GM23248 (cell line): ENCODE data around the gene SEPTIN12. TPM values are rescaled to one million over a fixed set of nuclear protein-coding genes. Genes with fewer than 3 reads are reported as not detected.

Source experiments
- DNase-seq: peaks from one replicate; pipeline ENCODE4 v3.0.0-alpha.2; 2015
- H2AFZ ChIP-seq: fragments of 200-600 bp; sonication (generic); 2 replicates; pipeline ENCODE4 v1.6.1; 2016; ENCODE audit warnings: antibody characterized with exemption
- H3F3A ChIP-seq: fragments of 200-600 bp; sonication (generic); 2 replicates; pipeline ENCODE4 v1.6.1; 2016; ENCODE audit warnings: mild to moderate bottlenecking, antibody characterized with exemption, mixed run types; ENCODE audit not compliant: insufficient read depth
- H3K27ac ChIP-seq: fragments of 200-600 bp; sonication (generic); 2 replicates; pipeline ENCODE4 v1.5.1; 2016; ENCODE audit warnings: mild to moderate bottlenecking
- H3K27me3 ChIP-seq: fragments of 200-600 bp; sonication (generic); replicated peaks from 2 replicates; pipeline ENCODE4 v1.6.1; 2016; ENCODE audit warnings: mild to moderate bottlenecking; ENCODE audit not compliant: insufficient read depth
- H3K36me3 ChIP-seq: fragments of 200-600 bp; sonication (generic); 2 replicates; pipeline ENCODE4 v1.6.1; 2016; ENCODE audit warnings: low read depth, mild to moderate bottlenecking
- H3K4me1 ChIP-seq: fragments of 200-600 bp; sonication (generic); 2 replicates; pipeline ENCODE4 v1.6.1; 2016; ENCODE audit warnings: mild to moderate bottlenecking; ENCODE audit not compliant: insufficient read depth
- H3K4me2 ChIP-seq: fragments of 200-600 bp; sonication (generic); one replicate; pipeline ENCODE4 v1.6.1; 2016; ENCODE audit warnings: mild to moderate bottlenecking; ENCODE audit not compliant: unreplicated experiment
- H3K4me3 ChIP-seq: fragments of 200-600 bp; sonication (generic); 2 replicates; pipeline ENCODE4 v1.5.1; 2016; ENCODE audit warnings: mild to moderate bottlenecking
- H3K79me2 ChIP-seq: fragments of 200-600 bp; sonication (generic); 2 replicates; pipeline ENCODE4 v1.6.1; 2016; ENCODE audit warnings: mild to moderate bottlenecking; ENCODE audit not compliant: insufficient read depth
- H3K9ac ChIP-seq: fragments of 200-600 bp; sonication (generic); 2 replicates; pipeline ENCODE4 v1.6.1; 2016; ENCODE audit warnings: mild to moderate bottlenecking
- H3K9me2 ChIP-seq: fragments of 200-600 bp; sonication (generic); 2 replicates; pipeline ENCODE4 v1.6.1; 2016; ENCODE audit warnings: mixed run types, mild to moderate bottlenecking, moderate library complexity; ENCODE audit not compliant: insufficient read depth
- H3K9me3 ChIP-seq: fragments of 200-600 bp; sonication (generic); one replicate; pipeline ENCODE4 v1.6.1; 2017; ENCODE audit warnings: low read depth
- H4K20me1 ChIP-seq: fragments of 200-600 bp; sonication (generic); 2 replicates; pipeline ENCODE4 v1.6.0; 2016; ENCODE audit not compliant: insufficient read depth
- EZH2 ChIP-seq: fragments of 200-600 bp; sonication (generic); IDR thresholded peaks from 2 replicates; pipeline ENCODE4 v1.6.1; 2018; ENCODE audit warnings: antibody characterized with exemption, mild to moderate bottlenecking; ENCODE audit not compliant: insufficient read depth, poor library complexity, severe bottlenecking
- EZH2phosphoT487 ChIP-seq: fragments of 200-600 bp; sonication (generic); IDR thresholded peaks from 2 replicates; pipeline ENCODE4 v1.6.1; 2018; ENCODE audit warnings: antibody characterized with exemption, moderate library complexity, mild to moderate bottlenecking, low read depth; ENCODE audit not compliant: insufficient read depth
- WGBS, 2 experiments: methylation state at CpG; one replicate each; pipeline ENCODE4 v1.1.6; 2015 to 2017; ENCODE audit warnings: low lambda C conversion rate in 2 of 2, low coverage in 1 of 2; ENCODE audit errors: missing lambda C conversion rate in 2 of 2; 5-methylcytosine and 5-hydroxymethylcytosine counted together
- in situ Hi-C: fragments of 300-500 bp; cut with MboI; formaldehyde crosslinking; loops from 2 replicates; pipeline ENCODE4 v1.15.0; 2020
- polyA plus RNA-seq: library from polyadenylated mRNA; unstranded; fragments of >200 nt; fragmentation: Nextera tagmentation; extraction: Ambion mirVana; gene quantifications from 2 replicates; pipeline ENCODE4 v1.2.1, GENCODE V29; 2016
- total RNA-seq: library from RNA; depleted of rRNA; stranded (reverse); fragments of >200 nt; shearing (Covaris generic); gene quantifications from 2 replicates; pipeline ENCODE4 v1.2.3, GENCODE V29; 2014

Gene SEPTIN12
- total and polyA plus RNA-seq, 2 experiments from 2014 or later: not detected

GRCh38 chr16:4750896-4751295, 37.2 kb downstream of the SEPTIN12 start:
- TF ChIP-seq EZH2 (no peak), EZH2phosphoT487 (no peak)
- H3K9ac ChIP-seq: no peak overlapping the region
- no peaks in the 10 kb centered on the region for H3K4me1 ChIP-seq
- H3F3A ChIP-seq: no peaks in the 10 kb centered on the region
- H3K79me2 ChIP-seq: 0 out of 2 replicates have a peak, but pooled peaks cover 11% of the 10 kb centered on the region
- no peaks in the 10 kb centered on the region for H3K27me3 ChIP-seq
- H3K27ac ChIP-seq: no peak overlapping the region
- H3K9me2 ChIP-seq: no peaks in the 10 kb centered on the region
- in situ Hi-C loops: no loop called here
- H3K4me2 ChIP-seq: no peak overlapping the region
- H2AFZ ChIP-seq: no peak overlapping the region
- no peaks in the 10 kb centered on the region for H3K9me3 ChIP-seq
- H3K36me3 ChIP-seq: peaks cover 11% of the 10 kb centered on the region; the same call in 1 of the 2 replicates
- H3K4me3 ChIP-seq: no peak overlapping the region
- no peak for DNase-seq
- no peaks in the 10 kb centered on the region for H4K20me1 ChIP-seq
- 87 to 91% methylated on average over 8 of the region's 8 CpGs for WGBS, 2 experiments

DNA sequence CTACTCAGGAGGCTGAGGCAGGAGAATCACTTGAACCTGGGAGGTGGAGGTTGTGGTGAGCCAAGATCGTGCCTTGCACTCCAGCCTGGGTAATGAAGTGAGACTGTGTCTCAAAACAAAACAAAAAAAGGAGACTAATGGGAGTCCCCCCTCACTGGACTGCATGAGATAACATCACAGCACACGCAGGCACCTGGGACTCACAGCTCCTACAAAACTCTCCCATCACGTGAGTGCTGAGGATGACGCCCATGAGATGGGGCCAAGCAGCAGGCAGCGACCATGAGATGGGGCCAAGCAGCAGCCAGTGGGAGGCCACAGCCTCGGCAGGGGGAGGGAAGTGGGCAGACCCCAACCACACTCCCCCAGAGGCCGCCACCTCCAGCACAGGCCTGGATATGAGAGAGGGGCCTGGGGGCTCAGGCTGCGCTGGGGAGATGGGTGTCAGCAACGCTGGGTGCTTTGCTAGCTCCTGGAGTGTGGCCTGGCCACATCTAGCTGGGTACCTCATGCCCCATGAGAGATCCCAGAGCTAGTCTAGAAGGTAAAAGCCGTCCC, 38.4 kb downstream of the SEPTIN12 start:
- Histone ChIP-seq H2AFZ (no peak overlapping the region), H3K27me3 (no peaks in the 10 kb centered on the region), H4K20me1 (no peaks in the 10 kb centered on the region), H3K4me3 (no peak overlapping the region), H3K9me3 (no peaks in the 10 kb centered on the region), H3F3A (no peaks in the 10 kb centered on the region), H3K36me3 (peaks cover under 1% of the 10 kb centered on the region; the same call in 1 of the 2 replicates), H3K4me1 (no peaks in the 10 kb centered on the region), H3K79me2 (0 out of 2 replicates have a peak, but pooled peaks cover 1% of the 10 kb centered on the region), H3K27ac (no peak overlapping the region), H3K9me2 (no peaks in the 10 kb centered on the region), H3K9ac (no peak overlapping the region), H3K4me2 (no peak overlapping the region)
- TF ChIP-seq EZH2phosphoT487 (no peak), EZH2 (no peak)
- DNase-seq: no peak
- in situ Hi-C loops: no loop called here
- 93% methylated on average over 9 to 10 of the region's 10 CpGs for WGBS, 2 experiments

DNA sequence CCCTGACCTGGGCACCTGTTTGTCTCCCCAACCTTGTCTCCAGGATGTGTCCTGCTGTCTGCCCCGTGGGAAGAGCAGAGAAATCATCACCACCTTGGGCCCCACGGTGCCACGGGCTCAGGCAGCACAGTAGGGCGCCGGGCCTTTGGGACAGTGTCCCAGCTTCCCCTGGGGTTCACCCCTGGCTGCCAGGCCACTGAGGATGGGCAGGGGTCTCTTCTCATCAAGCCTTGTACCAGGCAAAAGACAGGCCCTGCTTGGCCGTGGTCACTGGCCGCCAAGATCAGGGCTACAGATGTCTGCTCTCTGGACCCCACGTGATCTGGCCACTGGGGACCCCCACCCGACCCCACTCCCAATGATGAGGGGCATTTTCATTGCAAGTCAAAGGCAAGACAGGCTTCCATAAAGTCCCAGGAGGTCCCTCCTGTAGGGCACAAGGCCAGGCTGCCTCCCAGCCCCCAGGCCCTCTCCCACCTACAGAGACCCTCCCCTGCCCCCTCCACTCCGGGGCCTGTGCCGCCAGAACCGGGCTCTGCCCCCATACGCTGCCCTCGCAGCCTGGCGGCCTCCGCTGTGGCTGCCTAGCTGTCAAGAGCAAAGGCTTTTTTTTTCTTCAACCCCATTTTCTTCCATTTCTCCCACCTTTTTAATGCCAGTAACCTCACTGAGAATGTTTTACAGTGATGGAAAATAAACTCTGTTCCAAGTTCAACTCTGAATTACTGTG, 39.3 kb downstream of the SEPTIN12 start:
- Histone ChIP-seq H2AFZ (no peak overlapping the region), H3K4me2 (no peak overlapping the region), H3K9me3 (no peaks in the 10 kb centered on the region), H3K27me3 (no peaks in the 10 kb centered on the region), H3K4me3 (no peak overlapping the region), H3F3A (no peaks in the 10 kb centered on the region), H3K9me2 (no peaks in the 10 kb centered on the region), H3K27ac (no peak overlapping the region), H4K20me1 (no peaks in the 10 kb centered on the region), H3K9ac (no peak overlapping the region), H3K4me1 (no peaks in the 10 kb centered on the region), H3K36me3 (no peaks in the 10 kb centered on the region), H3K79me2 (no peaks in the 10 kb centered on the region)
- in situ Hi-C loops: no loop called here
- WGBS, 2 experiments: 83 to 93% methylated on average over 12 to 16 of the region's 16 CpGs
- TF ChIP-seq EZH2phosphoT487: no peak
- TF ChIP-seq EZH2: no peak
- no peak for DNase-seq

GRCh38 chr16:4747906-4748681, 40.1 kb downstream of the SEPTIN12 start:
- Histone ChIP-seq H3K9ac (no peak overlapping the region), H3K9me3 (no peaks in the 10 kb centered on the region), H4K20me1 (no peaks in the 10 kb centered on the region), H3K27me3 (no peaks in the 10 kb centered on the region), H2AFZ (no peak overlapping the region), H3F3A (no peaks in the 10 kb centered on the region), H3K9me2 (no peaks in the 10 kb centered on the region), H3K36me3 (no peaks in the 10 kb centered on the region), H3K4me2 (no peak overlapping the region), H3K4me1 (no peaks in the 10 kb centered on the region), H3K27ac (no peak overlapping the region), H3K4me3 (no peak overlapping the region), H3K79me2 (no peaks in the 10 kb centered on the region)
- TF ChIP-seq EZH2phosphoT487 (no peak), EZH2 (no peak)
- no peak for DNase-seq
- WGBS, 2 experiments: 73 to 79% methylated on average over 14 of the region's 14 CpGs
- in situ Hi-C loops: no loop called here
